HG02610 (cell line): ENCODE measurements around the gene SHROOM3.

Experiments
- ATAC-seq: cut with Tn5 transposase; IDR thresholded peaks from one replicate; pipeline ENCODE4 v1.9.1; 2021; ENCODE audit warnings: mild to moderate bottlenecking, moderate library complexity; ENCODE audit not compliant: unreplicated experiment

Gene SHROOM3

DNA sequence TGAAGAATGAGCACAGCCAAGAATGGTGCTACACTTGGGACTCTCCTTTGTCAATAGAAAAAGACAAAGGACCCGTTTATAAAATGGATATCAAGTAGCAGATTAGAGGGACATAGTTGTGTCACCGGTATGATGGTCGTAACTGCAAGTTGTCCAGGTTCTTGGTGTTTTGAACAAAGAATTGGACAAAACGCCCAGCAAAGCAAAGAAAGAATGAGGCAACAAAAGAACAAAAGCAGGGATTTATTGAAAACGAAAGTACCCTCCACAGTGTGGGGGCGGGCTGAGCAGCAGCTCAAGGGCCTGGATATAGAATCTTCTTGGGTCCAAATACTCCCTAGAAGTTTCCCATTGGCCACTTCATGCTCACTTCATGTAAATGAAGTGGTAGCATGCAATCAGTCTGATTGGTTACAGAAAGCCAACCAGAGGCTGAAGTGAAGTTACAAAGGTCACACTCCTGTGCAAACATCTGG, 54.7 kb downstream of the SHROOM3 start:
- ATAC-seq, result no peak

GRCh38 chr4:76492055-76492454, 57.0 kb downstream of the SHROOM3 start:
- no peak for ATAC-seq

DNA sequence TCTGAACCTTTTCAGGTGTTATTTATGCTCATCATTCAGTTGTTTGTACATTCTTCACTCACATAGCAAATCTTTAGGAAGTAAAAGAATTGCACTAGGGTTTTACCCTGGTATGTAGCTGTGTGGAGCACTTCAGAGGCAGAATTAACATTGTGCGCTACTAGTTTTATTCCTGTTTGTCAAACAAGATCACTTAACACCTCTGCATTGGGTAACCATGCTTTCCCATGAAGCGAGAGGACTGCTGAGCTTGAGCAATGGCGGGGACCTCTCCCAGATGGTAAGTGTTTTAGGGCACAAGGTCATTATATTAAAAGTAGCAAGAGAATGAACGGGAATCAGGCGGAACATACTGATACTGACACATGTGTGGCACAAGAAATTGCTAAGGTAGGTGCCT, 59.2 kb downstream of the SHROOM3 start:
- ATAC-seq, result no peak

- ATAC-seq, result no peak
These were observed 60.0 kb downstream of the SHROOM3 start for GRCh38 chr4:76494871-76495590.

GRCh38 chr4:76498550-76498949, 63.5 kb downstream of the SHROOM3 start:
- ATAC-seq, result no peak

DNA sequence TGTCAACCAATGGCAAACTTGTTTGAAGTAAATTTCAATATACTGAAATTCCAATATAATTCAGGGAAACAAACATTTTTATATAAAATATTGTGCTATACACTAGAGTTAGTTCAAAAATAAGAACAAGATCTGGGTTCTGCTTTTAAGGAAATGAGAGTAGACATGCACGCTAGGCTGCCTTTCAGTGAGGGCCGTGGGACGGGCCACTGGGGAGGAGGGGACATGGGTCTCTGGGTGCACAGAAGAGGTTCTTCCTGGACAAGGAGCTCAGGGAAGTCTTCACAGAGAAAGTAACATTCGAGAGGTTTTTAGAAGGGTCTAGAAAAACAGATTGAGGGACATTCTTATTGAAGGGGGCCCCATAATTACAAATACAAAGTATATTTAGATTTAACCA, 64.4 kb downstream of the SHROOM3 start:
- peak; percentile 57 for ATAC-seq

DNA sequence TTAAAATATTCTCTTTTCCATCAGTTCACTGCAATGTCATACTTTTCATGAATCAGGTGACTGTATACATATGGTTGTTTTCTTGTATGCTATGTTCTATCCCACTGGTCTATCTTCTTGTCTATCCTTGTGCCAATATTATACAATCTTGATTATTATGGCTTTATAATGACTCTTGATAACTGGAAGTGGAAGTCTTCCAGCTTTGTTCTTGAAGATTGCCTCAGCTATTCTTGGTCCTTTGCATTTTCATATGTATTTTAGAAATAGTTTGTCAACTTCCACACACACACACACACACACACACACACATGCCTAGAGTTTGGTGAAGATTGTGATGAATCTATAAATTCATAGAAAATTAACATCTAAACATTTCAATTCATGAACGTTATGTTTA, 67.9 kb downstream of the SHROOM3 start:
- no peak for ATAC-seq

DNA sequence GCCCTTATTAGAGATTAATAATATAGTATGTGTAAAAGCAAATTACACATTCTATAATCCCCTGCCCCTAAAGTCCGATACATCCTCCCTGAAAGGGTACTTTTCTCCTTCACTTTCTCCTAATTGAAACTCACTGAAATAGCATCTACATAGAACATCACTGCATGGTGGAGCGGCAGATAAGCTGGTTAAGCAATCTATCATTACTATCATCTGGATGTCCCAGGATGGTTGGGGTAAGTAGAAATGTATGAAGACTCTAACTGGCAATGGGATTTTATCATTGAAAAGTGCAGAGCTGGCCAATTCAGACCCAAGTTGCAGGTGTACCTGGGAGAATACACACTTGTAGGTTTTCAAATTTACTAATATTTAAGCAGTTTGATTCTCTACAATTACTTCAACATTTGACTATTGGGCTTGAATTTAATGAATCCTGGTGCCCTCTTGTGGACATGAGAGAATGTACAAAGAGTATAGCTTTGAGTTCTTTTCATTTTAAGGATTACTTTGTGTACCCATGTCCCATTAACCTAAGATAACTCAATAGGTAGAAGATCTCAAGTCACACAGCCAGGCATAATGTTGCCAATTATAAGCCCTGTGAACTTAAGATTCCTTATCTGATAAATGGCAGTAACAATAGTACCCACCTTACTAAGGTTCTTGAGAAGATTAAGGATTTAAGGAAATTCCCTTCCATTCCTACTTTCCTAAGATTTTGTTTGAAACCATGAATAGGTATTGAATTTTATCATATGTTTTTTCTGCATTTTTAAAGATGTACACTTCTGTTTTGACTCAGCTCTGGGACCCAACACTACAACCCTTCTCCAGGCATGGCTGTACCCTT, 69.8 kb downstream of the SHROOM3 start:
- no peak for ATAC-seq

DNA sequence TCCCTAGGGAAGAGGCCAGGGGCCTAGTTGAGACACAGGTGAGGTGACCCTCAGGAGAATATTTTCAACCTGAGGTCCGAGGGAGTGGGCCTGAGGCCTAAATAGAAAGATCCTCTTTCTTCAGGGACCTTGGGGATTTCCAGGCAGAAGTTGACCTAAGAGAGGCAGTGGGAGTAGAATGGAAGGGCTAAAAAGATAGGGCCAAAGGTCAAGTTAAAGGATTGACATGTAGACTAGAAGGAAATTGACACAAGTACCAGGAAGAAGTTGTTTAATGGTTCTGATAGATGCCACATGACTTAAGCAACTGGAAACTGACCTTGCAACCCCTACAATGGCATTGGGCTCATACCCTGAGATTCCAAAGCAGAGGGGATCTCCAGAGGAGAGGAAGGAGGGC, 76.9 kb downstream of the SHROOM3 start:
- no peak for ATAC-seq

GRCh38 chr4:76513482-76513881, 78.5 kb downstream of the SHROOM3 start:
- ATAC-seq, result no peak

GRCh38 chr4:76514087-76514486, 79.1 kb downstream of the SHROOM3 start:
- no peak for ATAC-seq

DNA sequence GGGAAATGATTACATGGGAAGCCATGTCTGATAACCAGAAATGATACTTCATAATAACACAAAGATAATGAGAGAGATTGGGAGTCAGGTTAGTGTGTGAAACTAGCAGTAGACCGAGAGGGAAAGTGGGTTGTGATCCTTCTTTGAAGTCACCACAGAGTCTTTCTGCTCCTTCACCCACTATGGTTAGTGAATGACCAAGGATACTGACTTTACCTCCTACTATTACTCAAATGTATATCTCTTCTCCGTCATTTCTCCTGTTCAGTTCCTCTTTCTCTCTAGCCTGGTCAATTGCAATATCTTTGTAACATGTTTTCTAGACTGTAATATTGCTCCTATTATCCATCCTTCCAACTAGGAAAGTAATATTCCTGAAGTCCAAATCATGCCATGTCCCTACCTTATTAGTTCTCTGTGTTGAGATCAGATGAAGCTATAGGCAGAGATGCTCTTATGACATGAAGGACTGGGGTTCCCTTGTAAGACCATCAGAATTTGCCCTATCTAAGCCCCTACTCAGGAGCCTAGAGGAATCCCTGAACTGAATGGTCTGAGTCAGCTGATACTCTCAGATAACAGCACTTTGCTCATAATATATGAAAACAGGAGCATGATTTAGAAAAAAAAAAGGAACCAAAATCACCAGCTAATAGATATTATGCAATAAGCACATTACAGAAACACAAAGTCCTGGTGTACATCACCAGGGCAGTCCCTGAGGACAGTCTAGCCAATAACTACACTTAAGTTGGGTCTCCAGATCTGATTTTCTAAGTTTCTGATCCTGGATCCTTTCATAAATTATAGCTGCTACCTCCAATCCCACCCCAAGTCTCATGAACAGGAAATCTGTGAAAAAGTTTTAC, 81.2 kb downstream of the SHROOM3 start:
- ATAC-seq, result peak; percentile 95

GRCh38 chr4:76518241-76518640, 83.2 kb downstream of the SHROOM3 start:
- ATAC-seq, result no peak

- no peak for ATAC-seq
These were observed 88.6 kb downstream of the SHROOM3 start for GRCh38 chr4:76523593-76523992.

DNA sequence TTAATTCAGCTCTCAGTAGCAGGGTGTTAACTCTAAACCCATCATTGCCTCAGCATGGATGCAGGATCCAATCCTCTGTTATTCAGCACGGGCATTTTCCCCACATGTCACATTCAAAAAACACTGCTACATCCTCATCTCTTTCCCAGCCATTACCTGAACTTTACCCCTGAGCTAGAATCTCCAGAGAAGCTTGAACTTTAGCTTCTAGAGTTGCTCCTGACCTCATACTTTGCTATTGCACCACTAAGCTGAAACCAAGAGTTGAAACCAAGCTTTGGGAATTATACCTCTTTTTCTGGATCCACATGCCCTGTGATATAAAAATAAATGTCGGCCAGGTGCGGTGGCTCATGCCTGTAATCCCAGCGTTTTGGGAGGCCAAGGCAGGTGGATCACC, 90.7 kb downstream of the SHROOM3 start:
- no peak for ATAC-seq

DNA sequence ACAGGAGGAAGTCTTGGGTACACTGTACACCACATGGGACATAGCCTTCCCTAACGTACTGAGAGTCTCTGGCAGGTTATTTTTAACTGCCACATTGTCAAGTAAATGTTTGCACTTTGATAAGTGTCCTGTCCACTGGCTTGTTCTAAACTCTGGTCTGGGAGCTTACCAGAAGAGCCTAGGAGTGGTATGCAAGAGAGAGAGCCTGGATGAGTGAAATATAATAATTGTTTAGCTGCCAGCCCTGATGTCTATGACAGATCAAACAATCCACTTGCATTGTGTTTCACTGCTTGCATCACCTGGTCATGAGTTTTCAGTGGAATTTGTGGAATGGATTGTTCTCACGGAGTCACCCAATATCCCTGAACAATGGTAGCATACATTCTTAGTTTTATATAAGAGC, 91.6 kb downstream of the SHROOM3 start:
- no peak for ATAC-seq

- no peak for ATAC-seq
These were observed 92.6 kb downstream of the SHROOM3 start for GRCh38 chr4:76527666-76528065.

DNA sequence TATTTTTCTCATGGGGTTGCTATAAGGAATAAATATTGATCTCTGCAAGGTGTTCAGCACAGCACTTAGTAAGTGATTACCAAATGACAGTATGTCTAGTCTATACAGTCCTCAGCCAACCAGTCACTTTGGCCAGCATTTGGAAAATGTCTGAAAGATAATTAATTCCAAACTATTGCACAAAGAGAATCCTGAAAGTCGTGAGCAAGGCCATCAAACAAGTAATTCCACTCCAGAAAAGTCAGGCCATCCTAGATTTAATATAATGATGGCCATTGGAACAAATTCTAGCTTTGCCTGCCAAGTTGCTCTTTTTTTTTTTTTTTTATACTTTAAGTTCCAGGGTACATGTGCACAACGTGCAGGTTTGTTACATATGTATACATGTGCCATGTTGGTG, 96.6 kb downstream of the SHROOM3 start:
- no peak for ATAC-seq

- ATAC-seq, result no peak
These were observed 97.8 kb downstream of the SHROOM3 start for GRCh38 chr4:76532805-76533204.

DNA sequence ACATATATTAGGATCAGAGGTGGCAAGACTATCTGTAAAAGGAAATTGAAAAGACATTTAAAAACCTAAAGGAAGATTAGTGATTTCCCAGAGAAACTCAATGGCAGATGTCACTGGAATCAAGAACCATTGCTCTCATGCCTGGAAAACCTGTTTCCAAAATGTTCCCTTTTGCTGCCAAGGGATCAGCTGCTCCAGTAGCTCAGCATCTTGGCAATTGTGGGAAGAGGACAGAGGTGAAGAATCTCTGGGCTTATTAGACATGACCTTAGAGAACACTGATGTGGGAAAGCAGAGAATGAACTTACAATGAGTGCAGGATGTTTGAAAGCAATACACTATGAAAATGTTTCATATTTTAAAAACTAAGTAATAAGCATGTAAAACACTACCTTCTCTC, 98.3 kb downstream of the SHROOM3 start:
- ATAC-seq, result no peak
